GM12878 (cell line): ENCODE data around the gene MRGPRX4. TPM values are rescaled to one million over a fixed set of nuclear protein-coding genes. Genes with fewer than 3 reads are reported as not detected.

Experiments used
- ATAC-seq: fragments of 200-7000 bp; cut with Tn5 transposase; 3 replicates; pipeline ENCODE4 v1.9.1; 2020; ENCODE audit warnings: mild to moderate bottlenecking, moderate library complexity
- BruUV-seq: library from RNA; stranded (reverse); fragments of 400-500 nt; replicated peaks from 2 replicates; lab custom pipeline; 2021; lab: Mats Ljungman, UMichigan
- CTCF ChIA-PET: fragments of 300-600 bp; sonication (Branson Sonifier 250); formaldehyde crosslinking; extraction: SDS; loops from one replicate; lab custom pipeline; 2021; ENCODE audit warnings: inconsistent platforms; lab: Yijun Ruan, JAX
- POLR2A ChIA-PET: fragments of 350-600 bp; formaldehyde crosslinking; extraction: SDS; loops from one replicate; lab custom pipeline; 2021; ENCODE audit warnings: inconsistent platforms; lab: Charles Lee
- RAD21 ChIA-PET: fragments of 300-600 bp; sonication (Branson Sonifier 250); formaldehyde crosslinking; loops from one replicate; lab custom pipeline; 2023; ENCODE audit warnings: antibody characterized with exemption; ENCODE audit not compliant: unreplicated experiment; lab: Charles Lee
- SMC1A ChIA-PET: fragments of 300-600 bp; sonication (Branson Sonifier 250); formaldehyde crosslinking; loops from one replicate; lab custom pipeline; 2023; ENCODE audit not compliant: unreplicated experiment, uncharacterized antibody; lab: Charles Lee
- DNase-seq: peaks from one replicate; pipeline ENCODE4 v3.0.0-alpha.2; 2011; ENCODE audit warnings: low read depth, low spot score
- FAIRE-seq: peaks from 3 replicates; lab custom pipeline; 2011; peaks lifted over from hg19 to GRCh38; lab: Jason Lieb, UNC
- H2AFZ ChIP-seq: 2 replicates; pipeline ENCODE4 v1.6.0; 2011; ENCODE audit warnings: low read depth, low read length, control low read depth; ENCODE audit not compliant: control insufficient read depth
- H3K27ac ChIP-seq: 2 replicates; pipeline ENCODE4 v1.5.1; 2011; ENCODE audit warnings: control low read depth; ENCODE audit not compliant: control insufficient read depth, insufficient read depth
- H3K27me3 ChIP-seq, 2 experiments: replicated peaks in 1 of 2; 2 replicates each; pipeline versions ENCODE4 v1.6.0 to v1.6.1; 2011; ENCODE audit warnings: low read length in 1 of 2; ENCODE audit not compliant: control insufficient read depth in 2 of 2, insufficient read depth in 2 of 2
- H3K36me3 ChIP-seq, 2 experiments: 2 replicates each; pipeline ENCODE4 v1.5.1; 2011; ENCODE audit warnings: low read length in 1 of 2; ENCODE audit not compliant: control insufficient read depth in 2 of 2, insufficient read depth in 2 of 2
- H3K4me1 ChIP-seq: 2 replicates; pipeline ENCODE4 v1.6.1; 2011; ENCODE audit warnings: mild to moderate bottlenecking, low read length, moderate library complexity, mixed read lengths; ENCODE audit not compliant: control insufficient read depth, insufficient read depth
- H3K4me2 ChIP-seq: 2 replicates; pipeline ENCODE4 v1.6.0; 2011; ENCODE audit warnings: control low read depth; ENCODE audit not compliant: control insufficient read depth, insufficient read depth
- H3K4me3 ChIP-seq: fragments of 200-600 bp; sonication (generic); 2 replicates; pipeline ENCODE4 v1.5.1; 2016
- H3K79me2 ChIP-seq: 2 replicates; pipeline ENCODE4 v1.6.0; 2011; ENCODE audit warnings: low read length; ENCODE audit not compliant: control insufficient read depth, insufficient read depth
- H3K9ac ChIP-seq: 2 replicates; pipeline ENCODE4 v1.8.0; 2011; ENCODE audit warnings: low read length, control low read depth, mixed read lengths; ENCODE audit not compliant: control insufficient read depth, insufficient read depth
- H3K9me3 ChIP-seq: replicated peaks from 3 replicates; pipeline ENCODE4 v1.5.1; 2011; ENCODE audit warnings: mild to moderate bottlenecking, low read length; ENCODE audit not compliant: control insufficient read depth, insufficient read depth
- H4K20me1 ChIP-seq: 2 replicates; pipeline ENCODE4 v1.6.0; 2011; ENCODE audit not compliant: control insufficient read depth, insufficient read depth
- BCL11A ChIP-seq: IDR thresholded peaks from 2 replicates; pipeline ENCODE4 v1.6.1; 2011; ENCODE audit warnings: low read depth, low read length
- CHD4 ChIP-seq: fragments of 200-600 bp; sonication (generic); IDR thresholded peaks from 2 replicates; pipeline ENCODE4 v1.6.1; 2016; ENCODE audit warnings: mild to moderate bottlenecking
- HDAC6 ChIP-seq: fragments of 200-600 bp; sonication (generic); IDR thresholded peaks from one replicate; pipeline ENCODE4 v1.8.0; 2017; ENCODE audit warnings: antibody characterized with exemption; ENCODE audit not compliant: unreplicated experiment
- JUNB ChIP-seq: IDR thresholded peaks from 2 replicates; pipeline ENCODE4 v1.6.1; 2016; ENCODE audit warnings: antibody characterized with exemption, mild to moderate bottlenecking
- NKRF ChIP-seq: fragments of 450-650 bp; conservative IDR thresholded peaks from 2 replicates; pipeline ENCODE4 v1.6.1; 2017; ENCODE audit warnings: mild to moderate bottlenecking, moderate library complexity
- RB1 ChIP-seq: fragments of 450-650 bp; formaldehyde crosslinking; IDR thresholded peaks from 2 replicates; pipeline ENCODE4 v1.6.1; 2017; ENCODE audit warnings: mild to moderate bottlenecking, borderline replicate concordance
- SIN3A ChIP-seq: IDR thresholded peaks from 2 replicates; pipeline ENCODE4 v1.6.1; 2012; ENCODE audit warnings: low read depth, low read length, improper control_type of control experiment
- SREBF1 ChIP-seq: IDR thresholded peaks from 2 replicates; pipeline ENCODE4 v1.6.1; 2012; ENCODE audit warnings: mild to moderate bottlenecking, low read length
- WGBS: methylation state at CpG from one replicate; pipeline ENCODE4 v1.1.6; 2016; ENCODE audit warnings: low lambda C conversion rate; ENCODE audit not compliant: insufficient replicate concordance, insufficient coverage; ENCODE audit errors: missing lambda C conversion rate; 5-methylcytosine and 5-hydroxymethylcytosine counted together
- in situ Hi-C: fragments of 300-500 bp; cut with MboI; formaldehyde crosslinking; loops from 9 replicates; pipeline ENCODE4 v1.14.3; 2018; ENCODE audit warnings: mixed read lengths
- intact Hi-C: fragments of 100-400 bp; cut with micrococcal nuclease; formaldehyde crosslinking; loops from one replicate; pipeline ENCODE4 v1.14.2; 2022; ENCODE audit not compliant: unreplicated experiment
- polyA plus RNA-seq, 11 experiments: library from polyadenylated mRNA; depleted of rRNA in 4 of 11; unstranded in 6 of 11; stranded (reverse) in 5 of 11; fragments of >200 nt; fragmentation: Nextera tagmentation in 4 of 11; fragmentation: Illumina TruSeq in 1 of 11; extraction: Ambion mirVana in 4 of 11; extraction: Trizol in 1 of 11; gene quantifications; 1 replicate in 1 of 11; 2 replicates in 10 of 11; pipeline versions ENCODE4 v1.2.1 to v1.2.3, GENCODE V29; 2011 to 2016; ENCODE audit warnings: inconsistent platforms in 2 of 11, missing spikeins in 2 of 11, low read depth in 1 of 11
- total RNA-seq, 4 experiments: library from RNA; depleted of rRNA in 3 of 4; stranded (reverse); fragments of >200 nt in 3 of 4; fragmentation: Illumina TruSeq in 1 of 4; extraction: Trizol in 1 of 4; gene quantifications; 2 replicates each; pipeline versions ENCODE4 v1.2.1 to v1.2.3, GENCODE V29; 2013 to 2021
- TF ChIP-seq, protein P1 (sequence below): IDR thresholded peaks from 2 replicates; pipeline ENCODE4 v1.6.1; 2011; ENCODE audit warnings: borderline replicate concordance, low read depth, mild to moderate bottlenecking, moderate library complexity, low read length; ENCODE audit not compliant: insufficient read depth, poor library complexity, severe bottlenecking

Gene MRGPRX4
- total and polyA plus RNA-seq, 10 of the 15 experiments (the other 5 are each of a cell fraction or from before 2014, with no cell fraction given): not detected

DNA sequence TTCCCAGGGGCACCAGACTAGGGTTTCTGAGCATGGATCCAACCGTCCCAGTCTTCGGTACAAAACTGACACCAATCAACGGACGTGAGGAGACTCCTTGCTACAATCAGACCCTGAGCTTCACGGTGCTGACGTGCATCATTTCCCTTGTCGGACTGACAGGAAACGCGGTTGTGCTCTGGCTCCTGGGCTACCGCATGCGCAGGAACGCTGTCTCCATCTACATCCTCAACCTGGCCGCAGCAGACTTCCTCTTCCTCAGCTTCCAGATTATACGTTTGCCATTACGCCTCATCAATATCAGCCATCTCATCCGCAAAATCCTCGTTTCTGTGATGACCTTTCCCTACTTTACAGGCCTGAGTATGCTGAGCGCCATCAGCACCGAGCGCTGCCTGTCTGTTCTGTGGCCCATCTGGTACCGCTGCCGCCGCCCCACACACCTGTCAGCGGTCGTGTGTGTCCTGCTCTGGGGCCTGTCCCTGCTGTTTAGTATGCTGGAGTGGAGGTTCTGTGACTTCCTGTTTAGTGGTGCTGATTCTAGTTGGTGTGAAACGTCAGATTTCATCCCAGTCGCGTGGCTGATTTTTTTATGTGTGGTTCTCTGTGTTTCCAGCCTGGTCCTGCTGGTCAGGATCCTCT lies 709 bp downstream of the MRGPRX4 start:
- no TSS peak for BruUV-seq
- H3K36me3 ChIP-seq: no peaks in the 10 kb centered on the region
- H3K4me1 ChIP-seq: no peaks in the 10 kb centered on the region
- no peaks in the 10 kb centered on the region for H4K20me1 ChIP-seq
- no peak overlapping the region for H3K4me3 ChIP-seq
- WGBS: 55% methylated on average over 28 of the region's 28 CpGs
- intact Hi-C loops: no loop called here
- H3K79me2 ChIP-seq: no peaks in the 10 kb centered on the region
- CTCF ChIA-PET: interaction anchor here (0.7 kb wide), 1 partner anchor 1376 kb away, joined by 3 read pairs; no protein-coding TSS in a partner anchor
- RAD21 ChIA-PET: no interaction called here
- no peaks in the 10 kb centered on the region for H3K9me3 ChIP-seq
- FAIRE-seq: no peak
- no peak overlapping the region for H3K27ac ChIP-seq
- POLR2A ChIA-PET: no interaction called here
- TF ChIP-seq SIN3A: no peak
- TF ChIP-seq RB1: no peak
- TF ChIP-seq JUNB: no peak
- no peak for TF ChIP-seq CHD4
- no peak for TF ChIP-seq HDAC6
- TF ChIP-seq NKRF: no peak
- no peak for TF ChIP-seq BCL11A
- TF ChIP-seq SREBF1: no peak
- TF ChIP-seq, protein P1, sequence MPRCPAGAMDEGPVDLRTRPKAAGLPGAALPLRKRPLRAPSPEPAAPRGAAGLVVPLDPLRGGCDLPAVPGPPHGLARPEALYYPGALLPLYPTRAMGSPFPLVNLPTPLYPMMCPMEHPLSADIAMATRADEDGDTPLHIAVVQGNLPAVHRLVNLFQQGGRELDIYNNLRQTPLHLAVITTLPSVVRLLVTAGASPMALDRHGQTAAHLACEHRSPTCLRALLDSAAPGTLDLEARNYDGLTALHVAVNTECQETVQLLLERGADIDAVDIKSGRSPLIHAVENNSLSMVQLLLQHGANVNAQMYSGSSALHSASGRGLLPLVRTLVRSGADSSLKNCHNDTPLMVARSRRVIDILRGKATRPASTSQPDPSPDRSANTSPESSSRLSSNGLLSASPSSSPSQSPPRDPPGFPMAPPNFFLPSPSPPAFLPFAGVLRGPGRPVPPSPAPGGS: no peak
- H3K9ac ChIP-seq: no peak overlapping the region
- ATAC-seq: no peak
- SMC1A ChIA-PET: interaction anchor here (1.0 kb wide), 1 partner anchor 11 kb away, joined by 3 read pairs; no protein-coding TSS in a partner anchor
- in situ Hi-C loops: no loop called here
- H3K27me3 ChIP-seq: no peaks in the 10 kb centered on the region; a peak in 1 of 4 replicates
- no peak for DNase-seq
- no peak overlapping the region for H2AFZ ChIP-seq
- H3K4me2 ChIP-seq: no peak overlapping the region
